EH (cell line): ENCODE data around the gene PINLYP.
A peak's percentile ranks its signal among the peaks of the same experiment; 100 is the strongest.
"Not testable (repeated sequence)": the region's sequence is repeated elsewhere in the genome, so short reads cannot be mapped to it uniquely, and the experiment has no call there.

ENCODE experiments used
- DNase-seq: peaks from one replicate; pipeline ENCODE4 v3.0.0-alpha.2; 2015; ENCODE audit warnings: low read depth

PINLYP gene

GRCh38 chr19:43575156-43575950 is at the start of gene PINLYP, which contains the start of gene XRCC1:
Gene PINLYP (plus strand): TSS chr19:43575801. CDS start chr19:43577192, 1,391 bp downstream.
Gene XRCC1 (minus strand): TSS chr19:43575527. CDS start chr19:43575458, 69 bp downstream.
- DNase-seq = peak; percentile 99

GRCh38 chr19:43525836-43526771 is 49.5 kb upstream of the PINLYP start:
- peak; percentile 38 for DNase-seq

- peak; percentile 73 for DNase-seq
These were observed 48.4 kb upstream of the PINLYP start, which contains the start of gene ETHE1 for GRCh38 chr19:43526884-43527859. Gene ETHE1 (minus strand): TSS chr19:43527201. CDS start chr19:43527177, 24 bp downstream.

- DNase-seq = peak; percentile 32
These were observed 47.6 kb upstream of the PINLYP start for GRCh38 chr19:43527860-43528622.

- no peak for DNase-seq
These were observed 43.0 kb upstream of the PINLYP start for GRCh38 chr19:43532571-43532961.

GRCh38 chr19:43532962-43533545 is 42.5 kb upstream of the PINLYP start, which contains the start of gene ZNF575:
Gene ZNF575 (plus strand): TSS chr19:43533188. CDS start chr19:43534423, 1,235 bp downstream.
- DNase-seq = peak; percentile 95

GRCh38 chr19:43533546-43534304 is 41.9 kb upstream of the PINLYP start:
- peak; percentile 100 for DNase-seq

GRCh38 chr19:43534305-43534815 is 41.2 kb upstream of the PINLYP start:
- DNase-seq = no peak

GRCh38 chr19:43534816-43535761 is 40.5 kb upstream of the PINLYP start:
- peak; percentile 69 for DNase-seq

- DNase-seq = no peak
These were observed 36.7 kb upstream of the PINLYP start for GRCh38 chr19:43538922-43539321.

- no peak for DNase-seq
These were observed 35.2 kb upstream of the PINLYP start for GRCh38 chr19:43540381-43540780.

GRCh38 chr19:43541920-43542650 is 33.5 kb upstream of the PINLYP start:
- no peak for DNase-seq

GRCh38 chr19:43544077-43544476 is 31.5 kb upstream of the PINLYP start:
- DNase-seq = no peak

GRCh38 chr19:43545276-43545675 is 30.3 kb upstream of the PINLYP start:
- no peak for DNase-seq

GRCh38 chr19:43545981-43546380 is 29.6 kb upstream of the PINLYP start:
- no peak for DNase-seq

GRCh38 chr19:43546581-43546980 is 29.0 kb upstream of the PINLYP start:
- no peak for DNase-seq

- DNase-seq = not testable (repeated sequence)
These were observed 27.7 kb upstream of the PINLYP start for GRCh38 chr19:43547926-43548325.
